ENCODE data around the gene TOP3B.

DNA sequence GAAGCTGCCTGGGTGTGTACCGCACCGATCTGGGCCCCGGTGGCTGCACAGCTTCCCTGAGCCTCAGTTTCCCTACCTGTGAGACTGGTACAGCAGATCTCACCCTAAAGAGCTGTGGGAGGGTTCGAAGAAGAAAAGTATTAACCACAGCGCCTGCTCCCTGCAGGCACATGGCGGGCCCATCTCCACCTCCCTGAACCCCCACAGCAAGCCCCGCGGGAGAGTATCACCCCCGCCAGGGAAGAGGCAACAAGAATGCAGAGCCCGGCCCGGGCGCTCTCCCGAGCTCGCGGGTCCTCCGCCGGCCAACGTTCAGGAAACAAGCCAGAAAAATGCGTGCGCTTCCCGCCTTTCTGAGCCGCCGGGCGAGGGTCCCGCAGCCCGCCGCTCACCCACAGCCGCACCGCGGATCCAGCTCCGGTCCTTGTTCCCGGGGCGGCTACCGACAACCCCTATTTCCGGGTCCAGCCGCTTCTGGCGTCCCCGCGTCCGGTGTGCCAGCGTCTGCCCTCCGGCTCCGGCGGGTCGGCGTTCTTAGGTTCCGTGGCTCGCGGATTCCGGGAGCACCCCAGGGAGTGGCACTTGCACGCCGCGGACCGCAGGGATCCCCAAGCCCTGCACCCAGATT is at the start of gene TOP3B:
- TF ChIP-seq ZFP3 (CRISPR knock-in tag; IDR thresholded peaks at IDR 0.05) (no peak), RARB (CRISPR knock-in tag; IDR thresholded peaks at IDR 0.05) (no peak), ARNTL (CRISPR knock-in tag; IDR thresholded peaks at IDR 0.05; ENCODE audit: borderline replicate concordance, low read depth) (no peak), ZNF565 (CRISPR knock-in tag; conservative IDR thresholded peaks at IDR 0.05; ENCODE audit: low read depth) (0 out of 2 replicates have a peak, but pooled peaks have one; percentile 65), ZFP30 (CRISPR knock-in tag; IDR thresholded peaks at IDR 0.05) (no peak), GLIS3 (CRISPR knock-in tag; IDR thresholded peaks at IDR 0.05) (no peak), PPARA (CRISPR knock-in tag; IDR thresholded peaks at IDR 0.05; ENCODE audit: borderline replicate concordance) (peak; percentile 91), OSR1 (CRISPR knock-in tag; IDR thresholded peaks at IDR 0.05) (no peak), ZNF70 (CRISPR knock-in tag; IDR thresholded peaks at IDR 0.05) (no peak)
- TF ChIP-seq, protein P1, sequence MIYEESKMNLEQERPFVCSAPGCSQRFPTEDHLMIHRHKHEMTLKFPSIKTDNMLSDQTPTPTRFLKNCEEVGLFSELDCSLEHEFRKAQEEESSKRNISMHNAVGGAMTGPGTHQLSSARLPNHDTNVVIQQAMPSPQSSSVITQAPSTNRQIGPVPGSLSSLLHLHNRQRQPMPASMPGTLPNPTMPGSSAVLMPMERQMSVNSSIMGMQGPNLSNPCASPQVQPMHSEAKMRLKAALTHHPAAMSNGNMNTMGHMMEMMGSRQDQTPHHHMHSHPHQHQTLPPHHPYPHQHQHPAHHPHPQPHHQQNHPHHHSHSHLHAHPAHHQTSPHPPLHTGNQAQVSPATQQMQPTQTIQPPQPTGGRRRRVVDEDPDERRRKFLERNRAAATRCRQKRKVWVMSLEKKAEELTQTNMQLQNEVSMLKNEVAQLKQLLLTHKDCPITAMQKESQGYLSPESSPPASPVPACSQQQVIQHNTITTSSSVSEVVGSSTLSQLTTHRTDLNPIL (CRISPR knock-in tag; IDR thresholded peaks at IDR 0.05; ENCODE audit: low read depth): no peak
- TF ChIP-seq, protein P2, sequence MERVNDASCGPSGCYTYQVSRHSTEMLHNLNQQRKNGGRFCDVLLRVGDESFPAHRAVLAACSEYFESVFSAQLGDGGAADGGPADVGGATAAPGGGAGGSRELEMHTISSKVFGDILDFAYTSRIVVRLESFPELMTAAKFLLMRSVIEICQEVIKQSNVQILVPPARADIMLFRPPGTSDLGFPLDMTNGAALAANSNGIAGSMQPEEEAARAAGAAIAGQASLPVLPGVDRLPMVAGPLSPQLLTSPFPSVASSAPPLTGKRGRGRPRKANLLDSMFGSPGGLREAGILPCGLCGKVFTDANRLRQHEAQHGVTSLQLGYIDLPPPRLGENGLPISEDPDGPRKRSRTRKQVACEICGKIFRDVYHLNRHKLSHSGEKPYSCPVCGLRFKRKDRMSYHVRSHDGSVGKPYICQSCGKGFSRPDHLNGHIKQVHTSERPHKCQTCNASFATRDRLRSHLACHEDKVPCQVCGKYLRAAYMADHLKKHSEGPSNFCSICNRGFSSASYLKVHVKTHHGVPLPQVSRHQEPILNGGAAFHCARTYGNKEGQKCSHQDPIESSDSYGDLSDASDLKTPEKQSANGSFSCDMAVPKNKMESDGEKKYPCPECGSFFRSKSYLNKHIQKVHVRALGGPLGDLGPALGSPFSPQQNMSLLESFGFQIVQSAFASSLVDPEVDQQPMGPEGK (CRISPR knock-in tag; IDR thresholded peaks at IDR 0.05; ENCODE audit: borderline replicate concordance): no peak

All from SK-N-SH treated with all-trans-retinoic acid at 6 μM for 48 hours (cell line).